ENCODE data around the gene POU6F2.

The POU6F2 gene

DNA sequence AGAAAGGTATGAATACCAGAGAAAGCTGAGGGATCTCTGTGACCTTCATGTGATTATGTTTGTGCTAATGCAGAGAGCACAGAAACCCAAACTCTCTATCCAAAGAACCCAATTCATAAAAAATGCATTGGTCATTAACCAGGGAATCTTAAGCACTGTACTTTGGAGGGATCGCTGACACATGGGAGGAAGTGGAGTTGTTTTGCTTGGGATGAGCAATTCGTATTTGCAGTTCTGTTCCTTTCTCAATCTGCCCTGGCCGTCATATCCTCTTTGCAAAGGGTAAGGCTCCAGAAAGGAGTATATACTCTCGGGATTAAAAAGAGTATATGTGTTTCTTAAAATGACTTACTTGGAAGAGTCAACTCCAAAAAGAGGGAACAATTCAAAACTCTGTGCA lies 221.3 kb downstream of the POU6F2 start:
- no peak for DNase-seq

DNA sequence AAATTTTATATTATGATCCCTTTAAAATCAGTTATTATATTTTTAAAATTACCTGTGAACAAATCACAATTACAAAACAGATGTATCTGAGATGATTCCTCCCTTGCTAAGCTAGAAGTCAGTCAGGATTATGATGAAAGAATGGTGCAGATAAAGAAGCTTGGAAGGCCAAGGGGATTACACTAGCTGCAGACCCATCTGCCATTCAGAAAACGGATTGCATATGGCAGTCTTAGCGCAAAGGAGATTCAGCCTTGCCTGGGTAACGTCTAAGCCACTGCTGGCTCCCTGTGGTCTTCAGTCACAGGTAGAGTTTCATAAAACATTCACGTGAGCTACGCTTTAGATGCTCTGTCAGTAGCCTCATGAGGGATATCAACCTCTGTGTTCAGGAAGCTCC lies 222.2 kb downstream of the POU6F2 start:
- DNase-seq = no peak

DNA sequence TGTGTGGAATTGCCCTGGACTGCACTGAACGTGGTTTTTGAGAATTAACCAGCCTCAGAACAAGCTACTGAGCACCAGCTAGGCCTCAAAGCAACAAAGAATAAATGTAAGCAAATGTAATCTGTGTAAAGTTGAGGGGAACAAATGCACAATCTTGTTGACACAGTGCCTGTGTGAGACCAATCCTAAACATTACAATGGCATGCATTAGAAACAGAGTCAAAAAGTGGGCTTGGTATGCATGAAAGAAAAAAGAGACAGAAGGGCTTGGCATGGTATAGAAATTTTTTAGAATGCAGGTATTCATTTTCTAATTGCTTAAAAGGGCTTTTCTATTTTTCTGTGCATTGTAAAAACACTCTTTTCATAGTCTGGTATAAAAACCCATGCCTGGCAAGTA lies 224.3 kb downstream of the POU6F2 start:
- DNase-seq = no peak

DNA sequence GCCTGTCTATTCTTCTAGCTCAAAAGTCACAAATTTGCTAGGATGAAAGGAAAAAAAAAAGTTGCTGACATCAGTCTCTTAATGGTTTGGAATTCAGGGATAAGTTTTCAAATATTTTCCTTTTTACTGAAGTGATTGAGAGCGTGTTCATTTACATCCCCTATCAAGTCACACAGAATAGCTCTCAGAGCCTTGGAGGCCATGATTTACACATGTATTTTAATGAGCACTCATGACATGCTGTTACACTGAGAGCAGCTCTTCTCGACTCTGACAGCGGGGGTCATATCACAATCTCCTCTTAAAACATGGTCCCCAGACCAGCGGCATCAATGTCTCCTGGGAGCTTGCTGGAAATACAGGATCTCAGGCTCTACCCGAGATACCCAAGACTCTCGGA lies 232.7 kb downstream of the POU6F2 start:
- no peak for DNase-seq

DNA sequence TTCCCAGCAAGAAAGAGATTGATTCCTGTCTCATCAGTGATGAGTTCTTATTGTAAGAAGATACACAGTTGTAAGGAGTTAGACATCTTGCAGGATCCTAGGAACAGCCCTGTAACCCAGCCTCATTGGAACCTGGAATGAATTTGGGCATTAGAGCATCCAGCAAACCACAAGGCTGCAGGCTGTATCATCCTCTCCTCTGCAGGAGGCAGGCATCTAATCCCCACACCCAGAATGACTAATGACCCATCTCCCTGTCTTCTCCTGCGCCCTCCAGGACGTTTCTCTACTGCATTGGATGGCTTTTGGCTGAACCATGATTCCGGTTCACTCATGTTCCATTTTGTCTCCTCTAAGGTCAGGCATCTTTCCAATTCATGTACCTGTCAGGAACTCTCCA lies 233.9 kb downstream of the POU6F2 start:
- DNase-seq = no peak

DNA sequence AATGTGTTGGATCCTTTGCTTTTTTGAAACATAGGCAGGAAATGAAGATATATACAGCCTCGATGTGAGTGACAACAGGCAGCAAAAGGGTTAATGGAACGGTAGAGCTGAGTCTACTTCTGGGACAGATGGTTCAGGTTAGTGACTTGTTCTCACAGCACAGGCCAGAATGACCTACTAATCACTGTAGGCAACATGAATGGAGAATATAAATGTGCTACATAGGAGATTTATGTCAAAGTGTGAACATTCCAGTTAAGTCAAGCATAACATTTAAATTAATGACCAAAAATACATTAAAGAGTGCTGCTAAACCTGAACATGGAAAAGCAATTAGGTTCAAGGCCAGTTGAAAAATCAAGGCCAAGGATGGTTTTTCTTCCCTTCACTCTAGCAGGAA lies 235.2 kb downstream of the POU6F2 start:
- DNase-seq = no peak

DNA sequence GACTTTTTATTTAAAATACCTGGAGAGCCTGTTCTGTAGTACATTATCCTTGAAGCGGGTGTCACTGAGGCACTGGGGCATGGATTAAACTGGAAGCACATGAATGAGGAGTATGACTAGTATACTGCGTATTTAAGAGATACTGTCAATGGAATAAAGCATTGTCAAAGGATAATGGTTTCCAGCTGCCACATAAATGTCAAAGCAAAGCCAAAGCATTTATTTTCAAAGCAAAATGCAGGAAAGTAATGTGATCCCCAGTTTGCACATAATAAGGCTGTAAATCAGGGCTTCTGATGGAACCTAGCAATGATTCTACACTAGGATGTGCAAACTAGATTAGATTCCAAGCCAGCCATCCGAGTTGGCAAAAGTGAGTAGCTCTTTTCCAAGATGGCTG lies 240.1 kb downstream of the POU6F2 start:
- DNase-seq = no peak

DNA sequence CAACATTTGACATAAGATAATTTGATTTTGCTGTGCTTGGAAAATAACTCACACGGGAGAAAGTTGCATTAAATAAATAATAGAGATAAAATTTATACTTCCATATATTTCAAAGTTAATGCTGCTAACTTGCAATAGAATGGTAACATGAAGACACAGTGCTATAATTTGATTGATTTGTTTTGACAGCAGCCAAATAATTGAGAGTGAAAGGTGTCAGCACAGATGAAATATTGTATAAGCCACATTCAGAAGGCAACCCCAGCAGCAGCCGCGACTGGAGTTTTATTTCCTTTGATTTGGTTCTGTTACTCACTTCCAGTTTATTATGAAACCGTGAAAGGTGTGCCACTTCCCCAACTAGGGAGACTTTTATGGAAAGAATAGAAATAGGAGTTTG lies 242.2 kb downstream of the POU6F2 start:
- no peak for DNase-seq

DNA sequence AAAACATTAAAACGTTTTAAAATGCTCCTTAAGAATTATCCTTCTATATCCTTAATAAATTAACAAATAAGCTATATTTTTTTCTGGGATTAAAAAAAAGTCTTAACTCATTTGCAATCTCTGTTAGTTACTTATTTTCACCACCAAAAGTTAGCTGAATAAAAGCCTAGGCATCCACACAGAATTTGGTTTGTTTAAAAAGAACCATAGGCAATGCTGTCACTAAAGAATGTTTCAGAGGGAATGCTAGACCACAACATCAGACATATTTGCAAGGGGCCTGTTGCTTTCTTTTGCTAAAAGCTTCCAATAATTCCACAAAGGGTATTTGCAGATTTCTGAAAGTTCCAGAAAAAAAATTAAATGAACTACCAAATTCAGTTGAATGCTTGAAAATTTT lies 244.2 kb downstream of the POU6F2 start:
- no peak for DNase-seq

DNA sequence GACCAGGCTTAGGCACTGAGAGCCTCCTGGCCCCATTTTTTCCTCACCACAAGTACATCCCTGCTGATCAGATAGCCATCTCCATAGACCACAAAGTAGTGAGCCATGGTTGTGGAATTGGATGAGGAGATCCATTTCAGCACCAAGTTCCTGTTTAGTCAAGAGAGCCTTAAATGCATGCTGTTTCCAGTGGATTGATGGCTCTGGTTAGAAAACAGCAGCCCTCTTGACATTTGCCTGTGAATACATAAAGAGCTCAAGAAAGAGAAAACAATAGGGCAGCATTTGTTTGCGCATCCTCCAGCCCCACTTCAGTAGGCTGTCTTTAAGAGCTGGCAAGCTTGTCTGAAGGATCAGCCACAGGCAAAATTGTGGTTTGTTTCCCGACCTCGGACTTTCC lies 251.2 kb downstream of the POU6F2 start:
- DNase-seq = no peak

DNA sequence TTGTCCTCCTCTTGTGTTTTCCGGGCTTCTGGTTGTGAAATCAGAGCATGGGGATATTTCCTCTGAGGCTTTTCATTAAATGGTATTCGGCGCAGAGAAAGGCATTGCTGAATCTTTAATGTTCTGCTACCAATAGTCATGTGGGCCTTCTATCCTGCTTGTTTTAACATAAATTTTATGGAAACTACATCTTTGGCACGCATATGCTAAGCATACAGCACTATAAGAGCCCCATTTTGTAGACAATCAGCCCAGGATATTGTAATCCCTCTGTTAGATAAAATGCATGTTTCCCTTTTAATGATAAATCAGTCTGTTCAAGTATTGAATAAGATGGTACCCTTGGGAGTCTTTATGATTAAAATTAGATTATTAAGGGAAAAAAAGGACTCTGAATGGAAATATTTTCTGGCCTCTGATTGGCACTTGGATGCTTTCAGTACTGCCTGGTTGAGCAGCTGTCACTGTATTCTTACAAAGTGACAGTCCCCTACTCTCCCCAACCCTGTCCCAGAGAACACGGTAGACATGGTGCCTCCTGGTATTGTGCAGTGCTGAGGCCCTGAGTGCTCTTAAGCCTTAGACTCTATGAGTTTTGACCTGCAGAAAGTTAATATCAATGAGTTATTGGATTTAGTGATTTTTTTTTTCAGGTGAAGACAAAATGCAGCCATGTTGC lies 256.3 kb downstream of the POU6F2 start:
- no peak for DNase-seq

DNA sequence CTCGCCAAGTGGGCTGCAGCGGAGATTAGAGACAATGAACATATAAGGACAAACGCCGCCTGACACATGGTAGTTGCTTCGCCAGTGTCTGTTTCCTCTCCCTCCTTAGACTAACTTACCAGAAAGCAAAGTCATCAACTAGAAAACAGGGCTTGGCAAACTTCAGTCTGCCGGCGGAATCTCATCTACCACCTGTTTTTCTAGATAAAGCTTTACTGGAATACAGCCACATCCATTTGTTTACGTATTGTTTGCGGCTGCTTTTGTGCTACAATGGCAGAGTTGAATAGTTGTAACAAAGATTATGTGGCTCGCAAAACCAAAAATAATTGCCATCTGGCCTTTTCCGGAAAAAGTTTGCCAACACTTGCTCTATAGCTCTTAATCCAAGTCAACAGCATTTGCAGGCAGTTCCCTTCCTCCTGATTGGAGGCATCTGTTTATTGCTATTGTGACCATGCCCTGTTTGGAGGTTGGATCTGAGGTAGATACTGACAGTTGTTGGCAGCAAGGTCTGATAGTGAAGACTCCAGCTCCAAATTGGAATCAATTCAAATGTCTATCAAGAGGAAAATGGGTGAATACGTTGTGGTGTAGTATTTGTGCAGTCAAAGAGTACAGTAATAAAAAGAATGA lies 260.6 kb downstream of the POU6F2 start:
- no peak for DNase-seq

DNA sequence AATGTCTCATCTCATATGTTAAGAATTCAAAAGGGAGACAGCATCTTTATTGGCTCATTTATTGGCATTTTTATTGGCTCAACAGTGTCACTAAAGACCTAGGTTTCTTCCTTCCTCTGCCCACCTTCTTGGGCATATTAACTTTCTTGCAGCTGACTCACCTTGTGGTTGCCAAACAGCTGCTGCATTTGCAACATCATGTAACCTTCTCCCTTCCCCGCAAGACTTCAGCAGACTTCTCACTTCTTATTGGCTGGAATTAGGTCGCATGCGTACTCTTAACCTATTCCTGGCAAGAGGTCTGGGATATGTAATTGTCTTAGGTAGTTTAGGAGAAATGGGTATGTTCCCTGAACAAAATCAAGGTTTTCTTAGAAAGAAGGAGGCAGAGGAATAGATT lies 263.2 kb downstream of the POU6F2 start:
- DNase-seq = no peak

DNA sequence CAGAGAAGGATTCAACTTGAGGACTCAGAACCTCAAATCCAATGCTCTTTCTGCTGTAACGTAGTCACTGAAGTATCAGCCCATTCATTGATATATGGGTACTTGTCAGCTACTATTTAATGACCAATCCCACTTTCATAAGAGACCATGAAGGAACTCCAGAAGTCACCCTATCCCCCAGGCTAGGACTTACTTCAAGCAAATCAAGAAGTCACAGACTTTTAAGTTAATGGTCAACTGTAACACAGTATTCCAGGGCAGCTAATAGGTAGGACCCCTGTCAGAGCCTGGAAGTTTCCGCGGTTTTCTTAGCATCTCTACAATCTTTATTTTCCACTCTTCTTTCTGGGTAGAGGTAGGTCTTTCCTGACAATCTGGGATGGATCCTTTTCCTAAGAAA lies 269.9 kb downstream of the POU6F2 start:
- no peak for DNase-seq

DNA sequence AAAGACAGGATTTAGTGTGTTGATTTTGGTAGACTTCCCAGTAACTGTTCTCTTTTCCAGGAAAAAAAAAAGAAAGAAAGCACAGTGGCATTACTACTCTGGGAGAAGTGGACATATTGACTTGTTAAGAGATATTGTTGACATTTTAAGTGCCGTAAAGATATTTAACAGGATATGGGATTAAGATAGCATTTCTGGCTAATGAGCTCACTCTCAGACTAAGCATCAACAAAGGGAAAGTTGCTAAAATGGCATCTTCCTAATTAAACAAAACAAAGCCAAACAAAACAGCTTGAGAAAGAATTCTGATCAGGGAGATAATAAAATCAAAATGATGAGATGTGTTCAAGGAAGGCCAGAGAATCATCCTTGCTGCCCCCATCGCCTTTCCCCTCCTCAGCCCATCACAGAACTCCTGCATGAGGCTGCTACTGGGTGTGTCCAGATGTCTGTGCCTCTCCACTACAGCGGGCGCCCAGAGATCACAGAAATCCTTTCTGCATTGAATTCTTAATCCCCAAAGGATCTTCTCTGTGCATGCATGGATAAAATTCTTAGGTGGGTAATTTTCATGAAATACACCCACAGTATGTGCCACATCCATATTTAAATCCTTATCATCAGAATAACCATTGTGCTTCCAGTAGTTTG lies 270.5 kb downstream of the POU6F2 start:
- no peak for DNase-seq

DNA sequence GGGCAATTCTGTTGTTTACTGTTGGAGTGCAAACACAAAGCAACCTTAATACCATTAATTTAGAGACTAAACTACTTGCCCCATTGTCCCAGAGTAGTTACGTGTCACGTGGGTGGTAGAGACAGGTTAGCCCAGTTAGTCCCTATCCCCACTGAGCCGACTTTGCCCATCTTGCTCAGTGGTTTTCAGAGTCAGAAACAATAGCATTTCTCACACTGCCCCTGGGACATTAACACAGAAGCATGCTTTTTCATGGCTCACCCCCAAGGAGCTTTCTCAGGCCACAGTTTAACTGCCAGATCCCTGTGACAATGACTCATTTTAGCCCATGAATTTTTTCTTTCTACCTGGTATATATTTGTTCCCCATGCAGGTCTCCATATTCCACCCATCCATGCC lies 271.0 kb downstream of the POU6F2 start:
- DNase-seq = no peak

DNA sequence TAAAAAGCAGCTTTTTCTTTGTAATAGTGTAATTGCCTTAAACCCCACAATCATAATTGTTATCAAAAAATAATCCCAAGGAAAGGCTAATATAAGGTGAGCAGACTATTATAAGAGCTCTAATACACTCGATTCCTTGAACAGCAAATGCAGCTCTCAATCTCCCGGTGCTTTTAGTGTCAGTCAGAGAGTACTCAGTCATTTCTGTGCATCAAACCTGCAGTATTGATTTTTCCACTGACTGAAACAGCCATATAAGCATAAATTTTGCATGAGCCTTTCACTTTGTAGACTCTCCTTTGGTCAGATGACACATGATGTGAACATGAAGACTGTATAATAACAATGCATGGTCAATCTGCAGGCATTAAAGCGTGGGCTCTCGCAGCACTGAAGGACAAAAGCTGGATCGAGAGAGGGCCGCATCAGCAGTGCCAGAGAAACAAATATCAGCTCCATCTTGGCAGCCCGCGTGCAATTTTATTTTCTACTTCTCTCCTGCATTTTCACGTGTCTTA lies 272.0 kb downstream of the POU6F2 start:
- no peak for DNase-seq

DNA sequence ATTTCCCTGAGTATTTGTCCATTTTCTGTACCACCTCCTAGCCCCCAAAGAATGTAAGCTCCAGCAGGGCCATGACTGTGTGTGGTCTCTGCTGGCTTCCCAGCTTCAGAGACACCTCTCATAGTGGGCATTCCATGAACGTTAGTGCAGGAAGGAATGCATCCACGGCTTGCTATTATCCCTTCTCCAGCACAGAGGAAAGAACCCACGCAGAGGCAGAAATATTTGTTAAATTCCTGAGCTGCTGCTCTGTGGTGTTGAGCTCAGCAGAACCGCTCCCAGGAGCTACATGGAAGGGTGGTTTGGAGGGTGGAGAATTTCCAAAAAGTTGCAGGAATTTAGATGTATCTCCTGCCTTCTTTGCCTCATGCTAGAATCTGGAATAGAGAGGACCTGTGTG lies 275.2 kb downstream of the POU6F2 start:
- DNase-seq = no peak

DNA sequence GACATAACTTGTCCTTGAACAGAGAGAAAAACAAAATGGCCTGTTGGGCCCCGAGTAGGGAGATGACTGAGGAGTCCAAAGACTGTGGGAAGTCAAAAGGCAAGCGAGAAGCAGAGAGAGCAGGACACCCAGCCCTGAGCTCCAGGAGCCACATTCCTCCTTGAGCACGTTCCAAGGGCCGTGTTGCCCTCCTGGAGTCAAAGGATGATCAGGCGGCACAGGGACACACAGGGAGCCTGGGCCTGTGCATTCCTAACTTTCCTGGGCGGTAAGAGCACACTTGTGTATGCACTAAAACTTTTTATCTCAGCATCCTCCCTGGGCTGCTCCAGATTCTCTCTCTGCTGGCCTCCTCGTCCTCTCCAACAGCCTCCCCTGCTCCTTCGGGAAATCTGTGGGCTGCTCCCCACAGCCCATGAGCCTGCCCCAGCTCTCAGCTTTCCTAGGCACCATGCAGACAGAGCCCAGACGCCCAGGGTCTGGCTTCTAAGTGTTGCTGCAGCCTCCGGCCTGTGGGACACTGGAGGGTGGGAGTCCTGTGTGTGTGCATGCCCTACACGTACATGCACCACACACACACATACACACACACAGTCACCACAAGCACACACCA lies 281.8 kb downstream of the POU6F2 start:
- no peak for DNase-seq

DNA sequence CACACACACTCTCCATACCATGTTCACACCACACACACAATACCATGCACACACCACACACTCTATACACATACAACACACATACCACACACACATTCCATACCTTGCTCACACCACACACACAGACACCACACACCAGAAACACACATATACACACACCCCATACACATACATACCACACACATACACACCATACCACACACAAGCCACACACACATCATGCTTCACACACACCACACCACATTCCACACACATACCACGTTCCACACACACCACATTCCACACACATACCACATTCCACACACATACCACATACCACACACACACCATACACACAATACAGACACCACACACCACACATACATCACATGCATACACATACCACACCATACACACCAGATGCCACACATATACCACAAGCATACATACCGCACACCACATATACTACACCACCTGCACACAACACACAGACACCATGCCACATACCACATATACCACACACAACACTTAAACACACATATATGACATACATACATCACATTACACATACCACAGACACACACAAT lies 282.7 kb downstream of the POU6F2 start:
- DNase-seq = no peak

DNA sequence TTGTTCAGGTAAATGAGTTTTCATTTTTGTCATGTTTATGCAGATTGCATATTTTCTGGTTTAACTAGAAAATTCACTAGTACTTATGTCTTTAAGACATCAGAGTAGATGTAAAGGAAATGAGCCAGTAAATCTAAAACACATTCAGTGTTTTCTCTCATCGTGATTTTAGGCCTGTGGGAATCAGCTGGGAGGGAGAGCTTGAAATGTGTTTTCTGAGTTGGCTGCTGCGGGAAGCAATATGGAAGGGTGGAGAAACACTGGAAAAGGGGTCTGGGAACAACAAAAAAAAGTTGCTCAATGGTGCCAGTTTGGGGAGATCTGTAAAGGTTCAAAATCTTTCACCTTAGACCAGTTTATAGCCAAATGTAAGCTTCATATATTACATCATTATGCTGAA lies 284.1 kb downstream of the POU6F2 start:
- DNase-seq = no peak

DNA sequence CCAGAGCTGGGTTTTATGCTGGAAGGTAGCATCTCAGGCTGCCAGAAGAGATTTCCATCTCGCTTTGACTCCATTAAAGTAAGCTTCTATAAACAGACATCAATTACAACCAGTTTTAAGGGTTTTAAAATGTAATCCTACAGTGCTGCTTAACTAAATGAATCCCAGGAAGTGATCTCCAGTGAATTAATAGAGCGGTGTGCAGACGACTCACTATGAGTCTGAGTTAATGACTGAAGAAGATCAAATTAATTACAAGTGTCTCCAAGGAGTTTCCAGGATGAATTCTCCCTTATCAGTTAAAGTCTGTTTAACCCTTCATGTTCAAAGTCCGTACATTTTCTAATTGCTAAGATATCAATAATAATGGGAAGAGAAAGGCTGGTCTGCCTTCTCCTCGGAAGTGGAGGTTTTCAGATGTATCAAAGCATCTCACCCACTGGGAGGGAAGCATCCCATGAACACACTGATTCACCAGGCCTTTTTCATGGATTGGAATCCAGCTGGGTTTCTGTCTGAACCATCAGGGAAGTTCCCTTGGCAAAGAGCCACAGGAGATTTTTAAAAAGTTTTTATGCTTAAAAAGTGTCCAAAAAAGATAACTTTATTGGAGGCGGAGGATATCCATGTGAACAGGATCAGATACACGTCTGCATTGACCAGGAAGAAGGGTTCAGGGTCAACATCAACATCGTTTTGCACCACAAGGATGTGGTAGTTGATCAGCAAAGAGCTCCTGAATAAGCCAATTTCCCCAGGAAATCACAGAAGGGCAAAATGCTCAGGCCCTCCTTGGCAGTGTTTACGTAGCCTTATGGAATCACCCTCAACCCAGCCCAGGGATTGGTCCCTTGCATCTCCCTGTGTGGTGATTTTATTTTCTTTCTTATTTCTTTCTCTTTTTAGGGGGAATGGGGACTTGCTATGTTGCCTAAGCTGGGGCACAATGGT lies 288.2 kb downstream of the POU6F2 start:
- no peak for DNase-seq

All from activated T-cell treated with anti-CD3 and anti-CD28 coated beads, Interleukin-2, amount 50 U/mL, for 48 hours (primary cell).